ENCODE results near the gene CPNE5.
A peak's percentile ranks its signal among the peaks of the same experiment; 100 is the strongest.

Gene CPNE5

DNA sequence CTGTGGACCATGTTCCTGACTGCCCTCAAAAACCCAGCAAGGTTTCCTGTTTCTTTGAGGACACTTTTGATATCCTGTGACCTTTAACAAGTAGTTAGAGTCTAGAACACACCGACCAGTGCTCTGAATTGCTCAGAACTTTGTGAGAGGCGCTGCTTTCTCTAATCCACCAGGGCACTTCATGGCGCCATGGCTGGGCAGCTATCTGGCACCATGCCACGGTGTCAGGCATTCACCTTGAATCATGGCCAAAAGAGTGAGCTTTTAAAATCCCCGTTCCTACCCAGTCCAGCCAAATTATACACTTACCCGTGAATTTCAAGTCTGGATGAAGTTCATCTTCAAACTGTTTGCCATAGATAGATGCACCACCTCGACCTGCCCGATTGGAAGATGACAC lies 17.0 kb upstream of the CPNE5 start:
- DNase-seq = no peak

DNA sequence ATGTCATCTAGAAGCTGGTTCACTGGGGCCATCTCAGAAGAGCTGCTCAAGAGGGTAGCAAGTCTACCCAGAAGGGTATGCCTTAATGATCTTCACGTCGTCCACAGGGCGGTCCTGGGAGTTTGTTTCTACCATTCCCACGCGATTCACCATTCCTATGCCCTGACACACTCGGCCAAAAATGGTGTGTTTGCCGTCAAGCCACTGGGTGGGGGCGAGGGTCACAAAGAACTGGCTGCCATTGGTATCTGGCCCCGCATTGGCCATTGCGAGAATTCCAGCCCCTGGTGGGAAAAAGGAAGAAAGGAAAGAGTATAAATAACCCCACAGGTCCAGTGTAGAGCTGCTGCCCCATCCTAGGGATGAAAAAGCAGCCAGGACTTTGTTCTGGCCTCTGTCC lies 16.5 kb upstream of the CPNE5 start:
- no peak for DNase-seq

DNA sequence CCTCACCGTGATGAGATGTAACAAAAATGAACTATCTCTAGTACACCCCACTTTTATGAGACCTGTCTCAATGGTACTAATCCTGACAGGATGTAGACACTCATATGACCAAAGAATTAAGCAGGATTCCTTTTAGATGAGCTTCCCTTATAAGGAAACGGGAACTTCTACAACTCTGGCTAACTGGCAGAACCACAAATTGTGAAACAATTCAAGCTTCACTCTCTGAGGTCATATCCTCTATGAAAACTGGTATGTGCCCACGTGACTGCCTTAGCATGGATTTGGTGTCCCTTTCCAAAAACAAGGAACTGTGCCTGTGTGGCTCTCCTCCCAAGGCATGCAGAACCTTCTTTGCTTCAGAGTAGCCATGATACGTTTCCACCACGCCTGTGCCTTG lies 14.1 kb upstream of the CPNE5 start:
- DNase-seq = no peak

DNA sequence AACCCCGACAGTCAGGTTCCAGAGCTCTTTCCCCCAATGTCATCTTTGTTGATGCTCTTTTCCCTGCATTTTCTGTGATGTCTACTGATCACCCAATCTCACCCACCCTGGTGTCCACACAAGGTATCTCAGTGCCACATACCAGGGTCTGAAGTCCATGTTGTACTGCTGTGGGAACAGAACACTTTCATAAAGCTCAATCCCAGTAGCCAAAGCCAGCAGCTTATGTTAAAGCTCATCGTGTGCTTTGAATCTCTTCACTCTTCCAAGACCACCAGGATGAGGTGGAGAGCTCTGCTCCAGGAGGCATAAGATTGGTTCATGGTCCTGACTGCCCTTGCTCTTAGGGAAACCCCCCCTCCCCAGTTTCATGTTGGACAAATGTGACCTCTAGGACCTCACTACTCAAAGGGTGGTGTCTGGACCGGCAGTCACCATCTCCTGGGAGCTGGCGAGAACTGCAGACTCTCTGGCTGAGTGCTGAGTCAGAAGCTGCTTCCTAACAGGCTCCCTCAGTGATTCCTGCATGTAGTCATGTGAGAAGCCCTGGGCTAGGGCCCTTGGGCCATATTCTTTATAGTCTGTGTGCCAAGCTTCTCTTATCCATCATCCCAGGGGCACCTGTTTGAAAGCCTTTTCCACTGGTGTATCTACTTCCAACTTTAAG lies 13.4 kb upstream of the CPNE5 start:
- no peak for DNase-seq

DNA sequence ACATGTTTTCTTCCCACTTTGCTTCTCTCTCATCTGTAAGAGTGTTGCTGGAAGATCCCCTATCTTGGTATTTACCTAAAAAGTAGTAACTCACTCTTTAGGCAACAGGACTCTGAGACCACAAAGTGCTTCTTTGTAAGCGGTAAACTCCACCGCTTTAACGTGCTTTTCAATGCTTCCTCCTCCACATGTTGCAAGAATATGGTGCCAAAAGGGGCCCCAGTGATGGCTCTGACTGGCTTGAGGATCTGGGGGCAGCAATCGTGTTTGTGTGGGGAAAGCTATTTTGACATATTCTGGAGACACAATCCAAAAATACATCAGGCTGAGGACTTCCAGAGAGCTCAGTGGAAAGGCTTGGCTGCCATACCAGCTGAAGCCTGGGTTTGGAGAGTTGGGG lies 12.4 kb upstream of the CPNE5 start:
- no peak for DNase-seq

DNA sequence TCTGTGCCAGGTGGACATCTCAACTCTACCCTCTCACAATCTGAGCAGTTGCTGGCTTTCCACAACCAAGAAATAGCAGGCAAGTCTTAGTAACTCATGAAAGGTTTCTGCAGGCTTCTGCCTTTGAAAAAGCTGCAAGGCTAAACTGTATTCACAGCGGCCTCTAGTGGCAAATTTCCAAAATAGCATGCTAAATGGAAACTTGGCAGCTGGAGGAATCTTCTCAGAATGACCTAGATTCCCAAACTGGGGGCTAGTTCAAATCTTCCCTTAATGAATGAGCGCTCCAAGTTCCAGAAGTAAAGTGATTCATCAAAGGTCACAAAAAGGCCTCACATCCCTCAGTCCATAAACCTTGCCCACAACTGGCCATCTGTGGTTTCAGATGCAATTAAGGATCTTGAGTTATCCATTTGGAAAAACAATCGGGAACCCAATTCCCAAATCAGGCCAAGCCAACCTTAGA lies 11.9 kb upstream of the CPNE5 start:
- no peak for DNase-seq

DNA sequence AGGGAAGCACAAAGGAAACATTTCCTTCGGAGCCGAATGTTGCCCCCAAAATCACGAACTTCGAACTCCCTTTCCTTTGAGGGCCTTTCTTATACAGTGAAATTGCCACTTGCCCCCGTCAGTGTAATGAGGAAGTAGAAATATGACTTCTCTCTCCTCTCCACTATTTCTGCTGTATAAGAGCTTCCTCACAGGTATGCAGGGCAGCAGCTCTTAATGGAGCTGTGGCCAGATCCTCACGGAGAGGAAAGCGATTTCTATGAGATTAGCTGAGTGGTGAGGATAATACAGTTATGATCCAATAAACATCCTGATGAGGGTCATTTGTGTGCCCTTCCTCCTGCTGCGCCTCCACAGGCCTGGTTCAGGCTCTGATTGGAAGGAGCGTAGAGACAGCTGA lies 10.8 kb upstream of the CPNE5 start:
- DNase-seq = no peak

DNA sequence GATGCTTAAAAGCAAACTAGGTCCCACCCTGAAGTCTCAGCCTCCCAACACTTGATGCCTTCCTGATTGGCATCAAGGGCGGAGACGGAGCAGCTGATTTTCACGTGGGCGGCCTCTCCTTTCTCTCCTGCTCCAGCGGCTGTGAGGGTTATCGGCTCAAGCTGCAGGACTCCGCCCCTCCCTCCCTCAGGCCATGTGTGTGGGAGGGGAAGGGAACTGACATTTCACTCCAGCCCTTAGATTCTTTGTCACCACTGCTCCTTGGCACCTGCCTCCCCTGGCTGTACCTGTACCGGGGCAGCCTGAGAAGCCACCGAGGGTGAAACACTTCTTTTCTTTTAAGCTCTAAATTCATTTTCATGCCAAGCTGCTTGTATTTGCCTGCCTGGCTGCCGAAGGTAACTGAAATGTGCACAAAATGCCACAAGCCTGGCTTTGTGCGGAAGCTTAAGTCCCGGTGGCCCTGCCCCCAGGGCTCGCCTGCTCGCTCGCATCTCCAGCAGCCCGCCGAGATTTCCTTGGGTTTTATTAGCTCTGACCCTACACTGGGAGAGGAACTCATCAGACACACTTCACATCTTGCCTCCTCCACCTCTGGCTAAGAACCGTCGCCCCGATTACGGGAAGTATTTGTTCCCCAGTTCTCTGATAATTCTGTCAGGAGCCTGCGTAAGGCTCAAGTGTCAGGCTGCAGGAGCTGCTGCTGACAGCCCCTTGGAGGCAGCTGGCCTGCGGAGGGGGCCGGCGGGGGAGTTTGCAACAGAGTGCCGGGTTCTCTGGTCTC lies 9.6 kb upstream of the CPNE5 start:
- DNase-seq = no peak

DNA sequence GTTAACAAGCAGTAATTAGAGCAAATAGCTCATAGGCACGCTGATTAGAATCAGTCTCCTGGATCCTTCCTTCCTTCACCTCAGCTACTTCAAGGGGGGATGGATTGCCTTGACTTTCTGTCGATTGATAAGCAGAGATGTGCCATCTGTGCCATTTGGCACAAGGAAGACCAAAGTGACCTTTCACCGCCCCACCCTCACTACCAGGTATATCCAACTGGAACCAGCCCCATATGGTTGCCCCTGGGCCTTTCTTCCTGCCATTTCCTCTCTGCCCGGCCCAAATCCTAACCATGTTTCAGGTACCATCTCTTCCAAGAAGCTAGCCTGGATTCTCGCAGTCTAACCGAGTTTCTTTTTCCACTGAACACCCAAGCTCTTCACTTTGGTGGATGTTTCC lies 8.7 kb upstream of the CPNE5 start:
- DNase-seq = no peak

DNA sequence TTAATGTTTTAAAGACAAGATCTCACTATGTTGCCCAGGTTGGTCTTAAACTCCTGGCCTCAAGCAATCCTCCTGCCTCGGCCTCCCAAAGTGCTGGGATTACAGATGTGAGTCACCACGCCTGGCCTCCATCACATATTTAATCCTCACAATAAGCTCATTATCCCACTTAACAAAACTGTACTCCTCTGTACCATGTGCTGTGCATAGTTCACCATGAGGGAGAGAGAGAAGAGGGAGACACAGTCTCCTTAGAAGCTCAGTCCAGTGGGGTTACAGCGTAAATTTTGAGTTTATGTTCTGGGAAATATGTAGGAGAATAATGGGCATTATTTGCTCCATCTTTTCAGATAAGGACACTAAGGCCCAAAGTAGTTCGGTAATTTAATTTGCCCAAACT lies 7.9 kb upstream of the CPNE5 start:
- no peak for DNase-seq

DNA sequence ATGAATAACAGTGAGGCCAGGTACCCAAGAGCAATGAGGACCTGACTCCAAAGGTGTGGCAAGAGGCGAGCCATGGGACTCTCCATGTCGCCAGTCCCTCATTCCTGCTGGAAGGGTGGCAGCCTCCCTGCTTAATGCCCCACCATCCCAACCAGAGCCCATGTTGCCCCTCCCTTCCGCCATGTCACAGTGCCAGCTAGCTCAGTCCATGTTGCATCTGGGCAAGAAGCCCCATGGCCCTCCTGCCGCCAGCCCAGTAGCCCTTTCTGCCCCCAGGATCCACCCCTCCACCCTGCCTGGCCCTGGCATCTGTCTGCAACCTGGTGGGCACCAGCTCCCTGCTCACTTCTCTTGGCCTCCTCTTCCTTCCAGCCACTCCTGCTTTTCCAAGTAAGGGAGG lies 6.0 kb upstream of the CPNE5 start:
- DNase-seq = no peak

DNA sequence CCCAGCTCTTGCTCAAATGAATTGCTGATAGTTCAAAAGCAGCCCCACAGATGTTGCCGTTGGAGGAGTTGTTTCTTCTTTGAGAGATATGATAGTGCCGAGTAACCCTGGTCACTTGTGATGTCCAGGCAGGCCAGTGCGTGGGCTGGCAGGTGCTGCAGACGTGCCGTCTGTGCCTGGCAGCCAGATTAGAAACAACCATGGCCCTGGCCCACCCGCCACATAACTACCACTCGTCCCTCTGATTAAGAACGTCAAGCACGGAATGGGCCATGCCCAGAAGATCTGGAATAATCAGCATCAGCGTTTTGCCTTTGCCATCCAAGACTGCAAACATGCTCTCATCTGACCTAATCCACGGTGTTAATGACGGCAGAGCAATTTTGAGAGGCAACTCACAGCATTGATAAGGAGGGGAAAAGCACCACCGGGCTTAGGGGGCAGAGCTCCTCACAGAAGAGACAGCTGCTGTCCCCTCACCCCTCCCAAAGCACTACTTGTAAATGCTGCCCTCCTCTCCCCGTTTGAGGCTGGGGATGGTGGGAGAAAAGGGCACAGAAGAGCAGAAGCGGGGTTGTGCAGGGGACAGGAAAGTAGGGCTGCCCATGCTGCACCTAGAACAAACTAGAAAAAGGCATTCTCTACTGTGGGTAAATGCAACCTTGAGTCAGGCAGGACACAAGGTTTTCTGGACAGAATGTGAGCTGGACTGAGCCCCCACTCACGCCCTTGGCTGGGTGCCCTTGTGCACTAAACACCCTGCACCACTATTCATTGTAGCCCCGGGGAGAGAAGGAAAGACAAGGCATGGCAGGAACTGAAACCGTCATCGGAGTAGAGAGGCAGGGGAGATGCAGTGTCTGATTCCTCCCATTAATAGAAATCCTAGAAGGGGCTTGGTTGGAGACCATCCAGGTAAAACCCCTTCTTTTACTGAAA lies 5.3 kb upstream of the CPNE5 start:
- DNase-seq = no peak

DNA sequence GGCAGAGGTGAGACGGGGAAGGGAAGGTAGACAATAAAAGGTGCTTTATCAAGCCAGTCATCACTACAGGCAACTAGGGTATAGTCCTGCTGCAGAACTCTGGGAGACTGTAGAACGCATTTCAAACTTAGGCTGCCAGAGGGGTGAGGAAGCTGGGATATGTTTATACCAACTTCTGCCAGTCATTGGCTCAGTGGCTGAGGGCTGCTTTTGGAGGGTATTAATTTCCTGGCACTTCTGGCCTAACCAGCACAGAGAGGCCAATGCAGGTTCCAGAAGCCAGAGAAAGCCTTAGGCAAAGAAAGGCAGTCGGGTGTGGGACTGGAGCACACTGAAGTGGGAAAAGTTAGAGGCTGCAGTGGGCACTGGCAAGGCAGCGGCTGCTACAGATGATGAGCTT lies 3.9 kb upstream of the CPNE5 start:
- DNase-seq = no peak

DNA sequence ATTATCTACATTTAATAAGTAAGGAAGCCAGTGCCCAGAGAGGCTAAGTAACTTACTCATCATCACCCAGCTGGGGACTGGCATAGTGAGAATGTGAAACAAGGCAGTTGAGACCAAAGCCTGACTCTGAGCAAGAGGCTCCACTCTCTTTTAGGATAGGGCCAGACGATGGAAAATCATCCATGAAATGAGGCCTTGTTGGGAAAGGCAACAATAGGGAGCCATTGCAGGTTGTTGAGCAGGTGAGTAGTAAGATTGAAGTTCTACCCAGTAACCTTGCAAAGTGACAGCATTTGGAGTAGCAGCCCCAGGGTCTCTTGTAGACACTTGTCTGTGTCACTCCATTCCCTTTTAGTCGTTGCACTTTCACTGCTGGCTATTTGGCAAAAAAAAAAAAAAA lies 2.5 kb upstream of the CPNE5 start:
- no peak for DNase-seq

DNA sequence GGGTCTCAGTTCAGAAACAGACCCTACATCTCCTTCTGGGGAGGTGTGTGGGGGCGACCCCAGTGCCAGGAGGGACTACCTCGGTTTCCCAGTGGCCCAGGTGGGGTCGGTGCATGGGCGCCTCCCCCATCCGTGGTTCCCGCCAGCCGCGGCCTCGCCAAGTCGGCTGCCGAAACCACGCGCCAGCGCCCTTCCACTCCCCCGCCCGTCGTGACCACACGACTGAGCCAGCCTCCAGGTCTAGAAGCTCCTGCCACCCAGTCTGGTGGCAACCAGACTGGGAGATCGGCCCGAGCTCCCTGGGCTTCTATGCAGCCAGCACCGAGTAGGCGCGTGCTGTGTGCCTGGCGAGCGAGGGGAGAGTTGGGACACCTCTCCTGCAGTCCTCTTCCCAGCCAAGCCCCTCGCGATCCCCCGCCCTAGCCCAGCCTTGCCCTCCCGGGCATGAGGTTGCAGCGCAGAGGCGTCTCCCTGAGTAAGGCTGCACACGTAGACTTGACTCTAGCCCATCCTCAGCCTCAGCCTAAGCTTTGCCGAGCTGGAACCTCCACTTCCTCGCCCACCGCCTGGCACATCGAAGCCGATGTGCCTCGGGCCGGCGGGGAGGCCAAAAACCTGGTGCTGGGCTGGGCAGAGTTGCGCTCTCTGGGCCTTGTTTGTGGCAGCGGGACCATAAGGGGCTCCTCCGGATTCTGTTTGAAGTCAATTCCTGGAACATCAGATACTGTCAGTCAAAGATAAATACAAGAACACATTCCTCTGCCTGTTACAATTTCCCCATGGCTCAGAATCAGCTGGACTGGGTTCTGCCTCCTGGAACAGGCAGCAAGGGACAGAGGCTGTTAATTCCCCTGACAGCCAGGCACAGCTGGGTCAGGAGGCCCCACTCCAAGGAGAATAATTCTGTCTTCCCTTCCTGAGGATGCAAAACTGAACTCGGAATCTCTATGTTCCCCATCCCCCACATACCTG lies 1.5 kb upstream of the CPNE5 start:
- DNase-seq = peak; percentile 38

DNA sequence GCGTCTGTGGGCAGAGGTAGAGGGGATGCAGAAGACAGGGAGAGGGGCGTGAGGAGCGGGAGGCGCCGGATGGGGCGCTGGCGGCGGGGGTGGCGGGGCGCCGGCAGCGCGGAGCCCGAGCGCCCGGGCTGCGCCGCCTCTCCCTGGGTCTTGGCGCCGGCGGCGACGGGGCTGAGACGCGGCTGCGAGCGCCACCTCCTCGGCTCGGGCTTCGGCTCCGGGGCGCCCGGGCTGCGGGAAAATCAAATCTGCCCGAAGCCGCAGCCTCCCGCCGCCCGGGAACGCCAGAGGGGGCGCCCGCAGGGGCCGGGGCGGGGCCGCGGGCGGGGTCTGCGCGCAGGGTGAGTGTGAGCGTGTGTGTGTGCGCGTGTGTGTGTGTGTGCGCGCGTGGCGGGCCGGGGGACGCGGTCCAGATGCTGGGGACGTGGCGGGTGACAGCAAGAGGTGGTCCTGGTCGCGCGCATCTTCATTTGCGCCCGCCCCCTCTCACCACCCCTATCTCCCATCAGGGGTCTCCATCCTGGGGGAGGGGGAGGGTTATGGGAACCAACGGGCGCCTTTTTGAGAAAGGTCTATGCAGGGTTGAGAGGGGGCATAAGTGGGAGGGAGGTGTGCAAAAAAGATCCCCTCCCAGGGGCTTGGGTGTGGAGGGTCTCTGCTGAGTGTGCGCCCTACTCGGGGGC lies 646 bp upstream of the CPNE5 start:
- peak; percentile 44 for DNase-seq

DNA sequence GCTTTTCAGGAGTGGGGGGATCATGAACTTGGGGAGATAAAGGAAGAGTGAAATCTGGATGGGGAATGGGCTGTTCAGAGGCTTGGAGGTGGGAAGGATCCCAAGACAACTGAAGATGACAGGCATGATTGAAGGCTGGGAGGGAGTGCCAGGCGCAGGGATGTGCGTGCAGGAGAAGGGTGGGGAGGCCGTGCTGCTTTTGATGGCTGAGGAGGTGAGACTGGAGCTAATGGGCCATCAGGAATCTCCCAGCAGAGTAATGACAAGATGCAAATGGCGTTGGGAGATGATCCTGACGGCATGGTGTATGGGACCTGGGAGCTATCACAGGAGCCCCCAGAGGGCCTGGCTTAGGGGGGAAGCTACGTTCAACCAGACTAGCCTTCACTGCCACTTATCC lies 1.6 kb downstream of the CPNE5 start:
- DNase-seq = no peak

DNA sequence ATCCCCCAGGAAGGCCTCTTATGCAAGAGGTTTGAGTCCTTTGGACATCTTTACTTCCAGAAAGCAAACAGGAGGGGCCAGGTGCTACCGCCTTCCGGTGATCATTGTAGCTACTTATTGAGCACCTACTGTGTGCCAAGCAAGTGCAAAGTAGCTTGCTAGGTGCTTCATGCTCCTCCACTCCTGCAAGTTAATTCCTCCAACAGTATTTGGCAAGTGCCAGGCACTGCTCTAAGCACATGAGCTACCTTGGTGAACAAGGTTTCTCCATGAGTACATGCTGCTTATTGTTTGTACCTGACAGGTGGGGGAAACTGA lies 2.3 kb downstream of the CPNE5 start:
- no peak for DNase-seq

DNA sequence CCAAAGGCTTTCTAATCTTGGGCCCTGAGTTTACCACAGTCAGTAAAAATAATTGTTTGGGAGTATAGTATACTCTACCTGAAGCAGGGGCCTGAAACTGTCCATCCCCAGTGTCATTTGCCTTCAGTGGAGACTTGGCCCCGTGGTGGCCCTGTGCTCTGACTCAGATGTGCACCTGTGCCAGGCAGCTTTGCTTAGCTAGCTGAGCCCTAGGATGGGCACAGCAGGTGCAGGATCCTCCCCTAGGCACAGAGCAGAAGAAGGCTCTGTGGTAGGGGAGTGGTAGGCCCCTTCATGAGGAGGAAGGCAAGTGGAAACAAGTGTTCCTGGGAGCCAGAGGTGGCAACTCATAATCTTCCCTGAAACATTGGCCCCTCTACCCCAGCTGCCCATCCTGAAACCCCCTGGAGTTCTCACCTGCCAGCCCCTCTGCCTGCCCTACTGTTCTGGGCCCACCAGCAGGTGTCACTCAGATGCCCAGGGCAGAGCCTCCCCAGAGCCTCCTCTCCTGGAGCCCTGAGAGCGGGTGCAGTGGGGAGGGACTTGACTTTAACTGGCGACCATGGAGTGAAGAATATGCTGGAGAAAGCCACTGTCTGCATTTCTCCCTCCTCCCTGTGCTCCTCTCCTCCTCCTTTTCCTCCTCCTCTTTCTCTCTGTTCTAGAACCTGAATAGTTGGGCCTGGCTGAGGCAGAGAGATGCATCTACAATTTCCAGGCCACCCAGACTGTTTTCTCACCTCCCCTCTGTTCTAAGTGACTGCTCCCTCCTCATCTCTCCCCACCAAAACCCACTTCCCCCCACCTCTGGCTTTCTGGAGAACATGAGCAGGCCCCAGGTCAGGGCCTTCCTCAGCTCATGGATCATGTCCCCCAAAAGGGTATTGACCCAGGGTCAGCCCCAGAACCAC lies 2.9 kb downstream of the CPNE5 start:
- no peak for DNase-seq

DNA sequence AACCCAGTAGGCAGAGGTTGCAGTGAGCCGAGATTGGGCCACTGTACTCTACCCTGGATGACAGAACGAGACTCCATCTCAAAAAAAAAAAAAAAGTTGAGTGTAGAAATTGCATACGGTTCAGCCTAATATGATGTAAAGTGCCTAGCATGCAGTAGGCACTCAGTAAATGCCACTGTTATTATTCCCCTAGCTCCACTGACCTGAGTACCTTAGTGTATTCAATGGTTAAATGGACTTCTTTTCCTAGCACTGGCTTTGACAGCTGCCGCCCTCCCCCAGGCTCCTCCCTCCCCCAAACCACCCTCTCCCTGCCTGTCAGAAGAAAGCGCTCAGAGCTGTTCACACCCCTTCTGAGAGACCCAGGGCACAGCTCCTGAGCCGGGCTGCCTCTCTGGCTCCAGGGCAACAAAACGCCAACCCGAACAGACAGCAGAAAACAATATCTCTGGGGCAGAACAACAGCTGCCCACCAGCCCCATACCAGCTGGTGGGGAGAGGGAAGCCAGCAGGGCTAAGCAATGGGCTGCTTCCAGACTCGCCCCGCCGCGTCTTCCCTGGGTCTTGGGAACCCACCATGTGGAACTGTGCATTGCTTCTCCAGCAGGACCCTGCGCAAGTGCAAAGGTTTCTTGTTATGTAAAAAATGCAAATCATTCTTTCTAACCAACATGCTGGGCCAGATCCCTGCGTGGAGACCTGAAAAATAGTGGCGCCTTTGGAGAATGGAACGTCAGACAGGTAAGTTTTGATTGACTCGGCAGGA lies 4.5 kb downstream of the CPNE5 start:
- DNase-seq = no peak

All from activated CD8-positive, alpha-beta memory T cell treated with anti-CD3 and anti-CD28 coated beads, Interleukin-2, amount 50 U/mL, for 4 hours (primary cell).